Uterus (tissue), 4 donors: ENCODE measurements around the gene CACNA2D2. TPM values are rescaled to one million over a fixed set of nuclear protein-coding genes. Genes with fewer than 3 reads are reported as not detected.

Source experiments
- DNase-seq, 2 donors: peaks; one replicate each; pipeline ENCODE4 v3.0.0-alpha.2; 2019 to 2020
- H3K27ac ChIP-seq, 2 donors: fragments of 200-600 bp; sonication (generic); 1 replicate in 1 of 2; 2 replicates in 1 of 2; pipeline ENCODE4 v1.5.1; 2016 to 2018
- H3K27me3 ChIP-seq, 2 donors: fragments of 200-600 bp; sonication (generic); one replicate each; pipeline ENCODE4 v1.5.1; 2018 to 2019; ENCODE audit warnings: control low read depth in 1 of 2
- H3K36me3 ChIP-seq, 2 donors: fragments of 200-600 bp; sonication (generic); one replicate each; pipeline ENCODE4 v1.5.1; 2019; ENCODE audit warnings: control low read depth in 1 of 2
- H3K4me1 ChIP-seq, 2 donors: fragments of 200-600 bp; sonication (generic); one replicate each; pipeline ENCODE4 v1.5.1; 2018 to 2019; ENCODE audit warnings: control low read depth in 1 of 2
- H3K4me3 ChIP-seq, 2 donors: fragments of 200-600 bp; sonication (generic); 1 replicate in 1 of 2; 2 replicates in 1 of 2; pipeline ENCODE4 v1.5.1; 2018 to 2019; ENCODE audit warnings: mild to moderate bottlenecking in 1 of 2
- H3K9me3 ChIP-seq, 2 donors: fragments of 200-600 bp; sonication (generic); one replicate each; pipeline ENCODE4 v1.5.1; 2019; ENCODE audit warnings: control low read depth in 1 of 2
- POLR2A ChIP-seq, 2 donors: fragments of 450-650 bp; IDR thresholded peaks; one replicate each; pipeline ENCODE4 v1.6.1; 2016; ENCODE audit warnings: antibody characterized with exemption in 2 of 2, mild to moderate bottlenecking in 1 of 2, moderate library complexity in 1 of 2
- intact Hi-C: fragments of 100-400 bp; cut with DNase I; formaldehyde crosslinking; loops from one replicate; pipeline ENCODE4 v1.15.1; 2023; ENCODE audit warnings: low total_unique reads
- total RNA-seq, 4 donors: library from RNA; depleted of rRNA in 3 of 4; stranded (reverse); fragments of >200 nt in 3 of 4; gene quantifications; one replicate each; pipeline versions ENCODE4 v1.1.0 to v1.2.4, GENCODE V29; 2014 to 2023
- TF ChIP-seq, protein P1 (sequence below), 4 experiments: fragments of 200-600 bp in 2 of 4; fragments of 450-650 bp in 2 of 4; sonication (generic) in 2 of 4; IDR thresholded peaks; one replicate each; pipeline ENCODE4 v1.5.1; 2016 to 2019; ENCODE audit warnings: antibody characterized with exemption in 4 of 4, mild to moderate bottlenecking in 2 of 4, moderate library complexity in 1 of 4
- donor health status: DM: yes; HTN: yes; CAD: no.

Gene CACNA2D2
- total RNA-seq, 4 donors from 2014 or later, result under 0.01 to 6.1 (median 5.3) TPM; not detected in 1

DNA sequence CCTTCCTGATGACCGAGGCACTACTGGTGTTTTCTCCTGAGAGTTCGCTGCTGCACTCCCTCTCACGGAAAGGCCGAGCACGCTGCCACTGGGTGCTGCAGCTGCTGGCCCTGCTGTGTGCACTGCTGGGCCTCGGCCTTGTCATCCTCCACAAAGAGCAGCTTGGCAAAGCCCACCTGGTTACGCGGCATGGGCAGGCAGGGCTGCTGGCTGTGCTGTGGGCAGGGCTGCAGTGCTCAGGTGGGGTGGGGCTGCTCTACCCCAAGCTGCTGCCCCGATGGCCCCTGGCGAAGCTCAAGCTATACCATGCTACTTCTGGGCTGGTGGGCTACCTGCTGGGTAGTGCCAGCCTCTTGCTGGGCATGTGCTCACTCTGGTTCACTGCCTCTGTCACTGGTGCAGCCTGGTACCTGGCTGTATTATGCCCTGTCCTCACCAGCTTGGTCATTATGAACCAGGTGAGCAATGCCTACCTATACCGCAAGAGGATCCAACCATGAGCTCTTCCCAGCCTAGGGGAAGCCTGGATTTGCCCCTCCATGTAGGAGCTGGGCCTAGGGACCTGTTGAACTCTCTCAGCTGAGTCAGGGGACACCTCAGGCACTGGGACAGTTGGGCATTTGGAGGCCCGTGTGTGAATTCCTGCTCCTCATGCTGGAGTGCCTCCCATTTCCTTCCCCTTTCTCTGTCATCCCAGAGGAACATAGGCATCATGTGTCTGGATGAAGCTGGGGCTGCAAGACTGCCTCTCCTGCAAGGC lies 150.0 kb downstream of the CACNA2D2 start:
- TF ChIP-seq, protein P1, sequence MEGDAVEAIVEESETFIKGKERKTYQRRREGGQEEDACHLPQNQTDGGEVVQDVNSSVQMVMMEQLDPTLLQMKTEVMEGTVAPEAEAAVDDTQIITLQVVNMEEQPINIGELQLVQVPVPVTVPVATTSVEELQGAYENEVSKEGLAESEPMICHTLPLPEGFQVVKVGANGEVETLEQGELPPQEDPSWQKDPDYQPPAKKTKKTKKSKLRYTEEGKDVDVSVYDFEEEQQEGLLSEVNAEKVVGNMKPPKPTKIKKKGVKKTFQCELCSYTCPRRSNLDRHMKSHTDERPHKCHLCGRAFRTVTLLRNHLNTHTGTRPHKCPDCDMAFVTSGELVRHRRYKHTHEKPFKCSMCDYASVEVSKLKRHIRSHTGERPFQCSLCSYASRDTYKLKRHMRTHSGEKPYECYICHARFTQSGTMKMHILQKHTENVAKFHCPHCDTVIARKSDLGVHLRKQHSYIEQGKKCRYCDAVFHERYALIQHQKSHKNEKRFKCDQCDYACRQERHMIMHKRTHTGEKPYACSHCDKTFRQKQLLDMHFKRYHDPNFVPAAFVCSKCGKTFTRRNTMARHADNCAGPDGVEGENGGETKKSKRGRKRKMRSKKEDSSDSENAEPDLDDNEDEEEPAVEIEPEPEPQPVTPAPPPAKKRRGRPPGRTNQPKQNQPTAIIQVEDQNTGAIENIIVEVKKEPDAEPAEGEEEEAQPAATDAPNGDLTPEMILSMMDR (IDR thresholded peaks at IDR 0.05), result no peak
- no peak for TF ChIP-seq POLR2A (IDR thresholded peaks at IDR 0.05)
- Histone ChIP-seq H3K4me1 (peaks cover 16 to 39% of the 10 kb centered on the region in 2 donors), H3K27ac (no peak overlapping the region), H3K27me3 (no peaks in the 10 kb centered on the region), H3K9me3 (no peaks in the 10 kb centered on the region), H3K4me3 (no peak overlapping the region), H3K36me3 (no peaks in the 10 kb centered on the region)
- no peak for DNase-seq
- intact Hi-C loops, result no loop called here

DNA sequence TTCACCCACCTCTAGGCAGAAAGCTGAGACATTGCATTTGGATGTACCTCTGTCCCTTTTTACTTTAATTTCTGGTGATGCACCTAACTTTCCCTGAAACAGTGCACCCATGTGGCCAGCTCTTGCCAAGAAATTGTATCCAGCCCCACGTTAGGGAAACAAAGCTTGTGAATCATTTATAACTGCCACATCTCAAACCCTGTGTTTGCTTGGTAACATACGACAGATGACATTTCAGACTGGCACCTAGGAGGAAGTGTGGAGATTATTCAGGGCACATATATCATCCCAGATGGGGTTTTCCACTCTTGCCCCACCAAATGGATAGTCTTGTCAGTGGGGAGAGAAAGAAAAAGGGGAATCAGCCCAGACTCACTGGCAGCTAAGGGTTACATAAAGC lies 150.7 kb downstream of the CACNA2D2 start:
- no peak overlapping the region for H3K27ac ChIP-seq
- peaks cover 10 to 33% of the 10 kb centered on the region in 2 donors for H3K4me1 ChIP-seq
- DNase-seq, result no peak
- H3K9me3 ChIP-seq, result no peaks in the 10 kb centered on the region
- no peak overlapping the region for H3K4me3 ChIP-seq
- no peaks in the 10 kb centered on the region for H3K36me3 ChIP-seq
- TF ChIP-seq, protein P1 (IDR thresholded peaks at IDR 0.05), result no peak
- no peaks in the 10 kb centered on the region for H3K27me3 ChIP-seq
- intact Hi-C loops, result no loop called here

DNA sequence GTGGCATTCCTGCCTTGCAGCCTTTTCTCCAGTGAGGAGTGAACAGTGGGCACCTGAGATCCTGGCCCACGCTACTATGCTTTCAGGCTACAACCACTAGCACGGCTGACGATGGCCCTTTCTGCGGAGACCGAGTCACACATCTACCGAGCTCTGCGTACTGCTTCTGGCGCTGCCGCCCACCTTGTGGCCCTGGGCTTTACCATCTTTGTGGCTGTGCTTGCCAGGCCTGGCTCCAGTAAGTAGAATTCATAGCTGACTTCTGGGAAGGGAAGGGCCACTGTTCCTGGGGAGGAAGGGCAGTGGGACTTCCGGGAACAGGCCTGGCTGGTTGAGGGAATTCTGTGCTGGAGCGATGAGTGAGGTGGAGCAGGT lies 152.1 kb downstream of the CACNA2D2 start:
- H3K4me1 ChIP-seq, result peaks cover 0 to 20% of the 10 kb centered on the region in 2 donors
- H3K9me3 ChIP-seq, result no peaks in the 10 kb centered on the region
- H3K4me3 ChIP-seq, result peak overlapping the region; percentile 68 to 88
- H3K36me3 ChIP-seq, result no peaks in the 10 kb centered on the region
- peak overlapping the region; percentile 91 to 92 for H3K27ac ChIP-seq
- no peaks in the 10 kb centered on the region for H3K27me3 ChIP-seq
- TF ChIP-seq, protein P1 (IDR thresholded peaks at IDR 0.05), result no peak
- TF ChIP-seq POLR2A (IDR thresholded peaks at IDR 0.05), result no peak
- DNase-seq, result no peak
- intact Hi-C loops, result no loop called here

DNA sequence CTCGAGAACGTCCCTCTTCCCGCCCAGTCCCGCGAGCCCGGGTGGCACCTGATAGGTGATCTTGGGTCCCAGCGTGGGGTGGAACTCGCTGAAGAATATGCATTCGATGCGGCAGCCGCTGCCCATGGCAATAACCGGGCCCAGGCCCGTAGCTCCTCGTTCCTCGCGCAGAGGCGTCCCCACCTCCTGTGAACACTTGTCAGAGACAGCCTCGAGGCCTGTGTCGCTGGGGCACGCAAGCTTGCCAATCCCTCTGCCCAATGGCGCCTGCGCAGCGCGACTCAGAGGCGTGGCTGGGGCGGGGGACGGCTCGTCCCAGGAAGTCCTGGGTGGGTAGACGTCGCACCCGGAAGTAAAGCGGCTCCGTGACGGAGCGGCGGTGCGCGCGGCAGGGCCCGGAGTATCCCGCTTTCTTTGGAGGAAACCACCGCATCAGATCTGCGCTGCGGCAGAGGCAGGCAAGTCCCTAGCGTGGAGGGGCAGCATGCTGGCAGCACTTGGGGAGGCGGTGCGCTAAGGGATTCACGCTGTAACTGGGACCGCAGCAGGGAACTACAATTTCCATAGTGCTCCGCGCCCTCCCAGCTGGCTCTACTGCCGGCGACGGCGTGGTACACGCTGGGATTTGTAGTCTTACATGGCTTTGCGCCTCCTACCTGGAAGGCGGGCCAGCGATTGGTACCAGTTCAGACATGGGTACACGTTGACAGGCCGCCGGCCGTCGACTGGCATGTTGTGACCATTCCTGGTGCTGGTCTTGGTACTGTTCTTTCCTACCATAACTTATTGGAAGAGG lies 152.7 kb downstream of the CACNA2D2 start, which contains the start of the genes CYB561D2 and NPRL2:
TSS of gene CYB561D2 (plus strand) at position 336 of the 796 bp plus-strand sequence. CDS start 572 bp downstream, outside the sequence.
TSS of gene NPRL2 (minus strand) at position 249 of the 796 bp plus-strand sequence. CDS start at position 126, 123 bp downstream.
- intact Hi-C loops, result no loop called here
- TF ChIP-seq, protein P1 (IDR thresholded peaks at IDR 0.05), result peak in 1 of 4 experiments; percentile 18
- peak; percentile 71 to 72 for TF ChIP-seq POLR2A (IDR thresholded peaks at IDR 0.05)
- no peaks in the 10 kb centered on the region for H3K36me3 ChIP-seq
- peak within 1 kb of the TSS; percentile 68 to 88 for H3K4me3 ChIP-seq
- peak within 1 kb of the TSS; percentile 91 to 92 for H3K27ac ChIP-seq
- H3K27me3 ChIP-seq, result no peaks in the 10 kb centered on the region
- DNase-seq, result peak; percentile 92 to 96
- peaks cover 0 to 20% of the 10 kb centered on the region in 2 donors for H3K4me1 ChIP-seq
- H3K9me3 ChIP-seq, result no peaks in the 10 kb centered on the region

DNA sequence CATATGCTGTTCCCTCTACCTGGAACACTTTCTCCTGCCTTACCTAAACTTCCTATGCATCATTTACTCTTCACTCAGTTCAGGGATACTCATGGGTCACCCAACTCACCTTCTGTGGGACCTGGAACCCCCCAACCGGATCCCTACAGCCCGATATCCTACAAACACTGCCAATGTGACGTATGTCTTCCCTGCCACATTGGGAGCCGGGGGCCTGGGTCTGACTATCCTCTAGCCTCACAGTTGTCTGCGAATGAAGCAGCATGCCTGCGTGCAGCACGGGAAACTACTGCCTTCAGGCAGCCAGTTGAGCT lies 153.3 kb downstream of the CACNA2D2 start:
- intact Hi-C loops, result no loop called here
- peak overlapping the region; percentile 68 to 88 for H3K4me3 ChIP-seq
- H3K9me3 ChIP-seq, result no peaks in the 10 kb centered on the region
- H3K4me1 ChIP-seq, result peaks cover 0 to 25% of the 10 kb centered on the region in 2 donors
- H3K36me3 ChIP-seq, result no peaks in the 10 kb centered on the region
- TF ChIP-seq POLR2A (IDR thresholded peaks at IDR 0.05), result no peak
- TF ChIP-seq, protein P1 (IDR thresholded peaks at IDR 0.05), result no peak
- peak overlapping the region; percentile 91 to 92 for H3K27ac ChIP-seq
- no peaks in the 10 kb centered on the region for H3K27me3 ChIP-seq
- DNase-seq, result no peak
